ENCODE measurements around the gene GARIN1A.
"Not testable (repeated sequence)": the region's sequence is repeated elsewhere in the genome, so short reads cannot be mapped to it uniquely, and the experiment has no call there.

The GARIN1A gene

DNA sequence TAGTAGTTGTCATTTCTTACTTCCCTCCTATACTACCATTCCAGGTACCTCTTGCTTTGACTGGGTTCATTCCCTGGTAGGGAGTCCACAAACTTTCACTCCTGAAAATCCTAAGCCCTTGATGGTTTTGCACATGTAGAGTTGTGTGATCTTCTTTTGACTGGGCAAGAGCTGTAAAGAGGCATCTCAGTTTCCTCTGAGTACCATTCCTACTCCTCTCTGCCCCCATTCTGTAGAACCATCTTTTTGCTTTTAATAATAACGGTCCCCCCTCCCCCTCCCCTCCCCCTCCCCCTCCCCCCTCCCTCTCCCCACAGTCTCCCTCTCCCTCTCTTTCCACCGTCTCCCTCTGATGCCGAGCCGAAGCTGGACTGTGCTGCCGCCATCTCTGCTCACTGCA, 16.4 kb downstream of the GARIN1A start:
- ChIA-PET CTCF (no interaction called here), POLR2A (no interaction called here)
- no peak for DNase-seq (ENCODE audit: extremely low spot score)

GRCh38 chr7:128689161-128689935, 17.3 kb downstream of the GARIN1A start:
- CTCF ChIA-PET; DNase-seq (ENCODE audit: extremely low spot score); POLR2A ChIA-PET: not testable (repeated sequence)

More for the DNA sequence above, 16.4 kb downstream of the GARIN1A start:
- TF ChIP-seq LEF1 (IDR thresholded peaks at IDR 0.05; ENCODE audit: borderline replicate concordance) (no peak), L3MBTL2 (conservative IDR thresholded peaks at IDR 0.05) (no peak)

DNA sequence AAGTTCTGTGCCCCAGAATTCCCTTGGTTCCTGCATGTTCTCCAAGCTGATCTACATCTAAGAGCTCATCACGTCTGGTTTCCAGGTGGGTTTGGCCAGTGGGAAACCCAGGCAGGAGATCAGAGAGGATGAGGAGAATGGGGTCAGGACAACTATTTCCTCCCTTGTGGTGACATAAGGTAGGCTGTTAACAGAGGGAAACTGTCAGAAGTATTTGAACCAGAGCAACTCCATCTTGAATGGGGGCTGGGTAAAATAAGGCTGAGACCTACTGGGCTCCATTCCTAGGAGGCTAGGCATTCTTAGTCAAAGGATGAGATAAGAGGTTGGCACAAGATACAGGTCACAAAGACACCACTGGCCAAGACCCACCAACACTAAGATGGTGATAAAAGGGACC, 19.1 kb downstream of the GARIN1A start:
- CTCF ChIA-PET, result no interaction called here
- POLR2A ChIA-PET, result no interaction called here
- DNase-seq (ENCODE audit: extremely low spot score), result no peak
- TF ChIP-seq L3MBTL2 (conservative IDR thresholded peaks at IDR 0.05) (no peak), NFRKB (IDR thresholded peaks at IDR 0.05) (no peak), FOXA1 (IDR thresholded peaks at IDR 0.05) (no peak), HDGF (IDR thresholded peaks at IDR 0.05; ENCODE audit: borderline replicate concordance) (no peak), PKNOX1 (IDR thresholded peaks at IDR 0.05) (no peak), ARNT (IDR thresholded peaks at IDR 0.05) (no peak), FOXK2 (IDR thresholded peaks at IDR 0.05) (no peak), CTBP1 (IDR thresholded peaks at IDR 0.05; ENCODE audit: borderline replicate concordance) (no peak), SP1 (IDR thresholded peaks at IDR 0.05) (no peak), LEF1 (IDR thresholded peaks at IDR 0.05; ENCODE audit: borderline replicate concordance) (no peak), SUZ12 (IDR thresholded peaks at IDR 0.05) (no peak), ZNF384 (IDR thresholded peaks at IDR 0.05) (no peak), ELF4 (IDR thresholded peaks at IDR 0.05) (no peak), FOXM1 (IDR thresholded peaks at IDR 0.05; ENCODE audit: borderline replicate concordance) (no peak), BHLHE40 (IDR thresholded peaks at IDR 0.05; ENCODE audit: borderline replicate concordance) (no peak)

DNA sequence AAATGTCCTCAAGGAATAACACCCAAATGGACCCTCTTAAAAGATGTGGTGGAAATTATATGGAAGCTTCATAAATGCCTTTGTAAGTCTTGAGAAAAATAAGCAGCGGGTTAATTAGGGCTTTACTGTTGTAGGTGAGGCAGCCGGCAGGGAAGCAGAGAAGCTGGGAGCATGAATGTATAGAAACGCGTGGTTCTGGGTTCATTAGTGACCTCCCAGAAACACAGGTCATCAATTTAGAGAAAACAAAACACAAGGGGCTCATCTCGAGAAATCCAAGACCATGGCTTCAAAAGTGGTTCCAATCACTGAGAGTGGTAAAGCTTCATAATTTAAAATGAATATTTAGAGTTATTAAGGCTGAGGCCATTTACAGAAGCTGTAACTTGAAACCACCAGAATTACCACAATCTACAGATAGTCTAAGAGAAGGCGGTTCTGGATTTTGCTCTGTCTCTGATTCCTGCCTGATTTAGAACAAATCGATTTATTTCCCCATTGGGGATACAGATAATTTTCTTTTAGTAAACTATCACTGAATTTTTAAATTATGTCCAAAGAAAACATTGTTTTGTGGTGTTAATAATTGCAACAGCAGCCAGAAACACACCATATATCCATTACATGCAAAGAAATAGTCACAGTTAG, 20.7 kb downstream of the GARIN1A start:
- TF ChIP-seq L3MBTL2 (conservative IDR thresholded peaks at IDR 0.05) (no peak), FOXK2 (IDR thresholded peaks at IDR 0.05) (no peak), ARNT (IDR thresholded peaks at IDR 0.05) (no peak), SUZ12 (IDR thresholded peaks at IDR 0.05) (no peak), FOXM1 (IDR thresholded peaks at IDR 0.05; ENCODE audit: borderline replicate concordance) (no peak), CTBP1 (IDR thresholded peaks at IDR 0.05; ENCODE audit: borderline replicate concordance) (no peak), ZNF384 (IDR thresholded peaks at IDR 0.05) (no peak), NFRKB (IDR thresholded peaks at IDR 0.05) (no peak), LEF1 (IDR thresholded peaks at IDR 0.05; ENCODE audit: borderline replicate concordance) (no peak), SP1 (IDR thresholded peaks at IDR 0.05) (no peak), FOXA1 (IDR thresholded peaks at IDR 0.05) (no peak), PKNOX1 (IDR thresholded peaks at IDR 0.05) (no peak), BHLHE40 (IDR thresholded peaks at IDR 0.05; ENCODE audit: borderline replicate concordance) (no peak), ELF4 (IDR thresholded peaks at IDR 0.05) (no peak), TARDBP (IDR thresholded peaks at IDR 0.05) (no peak)
- ChIA-PET POLR2A (interaction anchor here (1.8 kb wide), 1 partner anchor 46 kb away, joined by 5 read pairs; no protein-coding TSS in a partner anchor), CTCF (interaction anchor here (0.6 to 0.7 kb wide), 2 partner anchors 171 to 339 kb away, joined by 3 read pairs; no protein-coding TSS in a partner anchor)
- DNase-seq (ENCODE audit: extremely low spot score), result no peak

DNA sequence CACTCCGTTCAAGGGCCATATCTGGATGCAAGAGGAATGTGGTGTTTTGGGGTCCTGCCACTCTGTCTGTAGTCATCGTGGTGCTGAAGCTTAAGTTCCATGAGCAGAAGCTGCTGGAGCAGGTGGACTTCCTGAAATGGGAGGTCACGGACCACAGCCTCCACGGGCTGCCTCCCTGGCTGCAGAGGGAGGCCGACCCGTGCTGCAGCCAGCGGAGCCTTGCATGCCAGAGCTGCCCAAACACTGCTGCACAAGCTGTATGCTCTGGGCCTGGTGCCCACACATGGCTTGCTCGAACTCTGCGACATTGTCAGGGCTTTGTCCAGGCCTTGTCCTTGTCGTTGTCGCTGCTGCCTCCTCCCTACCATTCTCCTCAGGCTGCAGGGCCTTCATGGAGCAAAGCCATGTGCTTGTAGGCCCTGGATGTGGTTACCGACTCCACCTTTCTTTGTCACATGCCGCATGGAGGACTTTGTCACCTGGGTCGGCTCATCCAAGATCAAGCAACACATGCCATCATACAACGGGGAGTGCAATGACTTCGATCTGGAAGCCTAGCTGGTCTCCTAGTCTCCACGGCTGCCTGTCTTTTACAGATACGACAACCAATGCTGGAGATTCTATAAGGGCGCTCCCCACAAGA, 21.4 kb downstream of the GARIN1A start:
- CTCF ChIA-PET, result no interaction called here
- TF ChIP-seq LEF1 (IDR thresholded peaks at IDR 0.05; ENCODE audit: borderline replicate concordance) (no peak), BHLHE40 (IDR thresholded peaks at IDR 0.05; ENCODE audit: borderline replicate concordance) (no peak), FOXM1 (IDR thresholded peaks at IDR 0.05; ENCODE audit: borderline replicate concordance) (no peak), CTBP1 (IDR thresholded peaks at IDR 0.05; ENCODE audit: borderline replicate concordance) (no peak), HDGF (IDR thresholded peaks at IDR 0.05; ENCODE audit: borderline replicate concordance) (no peak), TARDBP (IDR thresholded peaks at IDR 0.05) (no peak), ELF4 (IDR thresholded peaks at IDR 0.05) (no peak), FOXK2 (IDR thresholded peaks at IDR 0.05) (no peak), PKNOX1 (IDR thresholded peaks at IDR 0.05) (no peak), ZNF384 (IDR thresholded peaks at IDR 0.05) (no peak), NFRKB (IDR thresholded peaks at IDR 0.05) (no peak), SP1 (IDR thresholded peaks at IDR 0.05) (no peak), L3MBTL2 (conservative IDR thresholded peaks at IDR 0.05) (no peak), ARNT (IDR thresholded peaks at IDR 0.05) (no peak), SUZ12 (IDR thresholded peaks at IDR 0.05) (no peak)
- POLR2A ChIA-PET, result interaction anchor here (1.8 kb wide), 1 partner anchor 45 kb away, joined by 5 read pairs; no protein-coding TSS in a partner anchor
- DNase-seq (ENCODE audit: extremely low spot score), result no peak

DNA sequence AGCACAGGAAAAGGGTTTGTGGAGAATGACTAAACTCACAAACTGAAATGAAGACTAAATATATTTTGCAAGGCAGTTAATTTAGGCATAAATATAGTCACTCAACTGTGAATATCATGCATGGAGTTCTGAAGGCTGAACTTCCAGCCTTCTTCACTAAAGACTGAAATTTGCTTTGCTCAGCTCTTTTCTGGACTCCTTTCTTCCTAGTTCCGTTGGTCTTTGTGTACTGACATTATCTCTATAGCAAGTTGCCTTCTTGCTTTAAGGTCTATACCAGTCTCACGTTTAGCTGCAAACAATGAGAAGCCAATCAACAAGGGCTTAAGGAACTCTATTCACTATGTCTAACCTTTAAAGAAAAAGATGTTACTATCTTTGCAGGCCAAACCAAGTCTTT, 22.6 kb downstream of the GARIN1A start:
- POLR2A ChIA-PET, result no interaction called here
- TF ChIP-seq TARDBP (IDR thresholded peaks at IDR 0.05) (no peak), ZNF384 (IDR thresholded peaks at IDR 0.05) (no peak), SP1 (IDR thresholded peaks at IDR 0.05) (no peak), FOXA1 (IDR thresholded peaks at IDR 0.05) (no peak), HDGF (IDR thresholded peaks at IDR 0.05; ENCODE audit: borderline replicate concordance) (no peak), PKNOX1 (IDR thresholded peaks at IDR 0.05) (no peak), LEF1 (IDR thresholded peaks at IDR 0.05; ENCODE audit: borderline replicate concordance) (no peak), FOXM1 (IDR thresholded peaks at IDR 0.05; ENCODE audit: borderline replicate concordance) (no peak), L3MBTL2 (conservative IDR thresholded peaks at IDR 0.05) (no peak), ARNT (IDR thresholded peaks at IDR 0.05) (no peak), ELF4 (IDR thresholded peaks at IDR 0.05) (no peak), BHLHE40 (IDR thresholded peaks at IDR 0.05; ENCODE audit: borderline replicate concordance) (no peak), CTBP1 (IDR thresholded peaks at IDR 0.05; ENCODE audit: borderline replicate concordance) (no peak), NFRKB (IDR thresholded peaks at IDR 0.05) (no peak)
- CTCF ChIA-PET, result no interaction called here
- no peak for DNase-seq (ENCODE audit: extremely low spot score)
